ENCODE results near the gene PEX7. TPM values are rescaled to one million over a fixed set of nuclear protein-coding genes. Genes with fewer than 3 reads are reported as not detected.
"Not testable (repeated sequence)": the region's sequence is repeated elsewhere in the genome, so short reads cannot be mapped to it uniquely, and the experiment has no call there.

The PEX7 gene
- polyA plus RNA-seq, 3 donors from 2014 or later = 2.2 to 3.9 (median 2.9) TPM

DNA sequence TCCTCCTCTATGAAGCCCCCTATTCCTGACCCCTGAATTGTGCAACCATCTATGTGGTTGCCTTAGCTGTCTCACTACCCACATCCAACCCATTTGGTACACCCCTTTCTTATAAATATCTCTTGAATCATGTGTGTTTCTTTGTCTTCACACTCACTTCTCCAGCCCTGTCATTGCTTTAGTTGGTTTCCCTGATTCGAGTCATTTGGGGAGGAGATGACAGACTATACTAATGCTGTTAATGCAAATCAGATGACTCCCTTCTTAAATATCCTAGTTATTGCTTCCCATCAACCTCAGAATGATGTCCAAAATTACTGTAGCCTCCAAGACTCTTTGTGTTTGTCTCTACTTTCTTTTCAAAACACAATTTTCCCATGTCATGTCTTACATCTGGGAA, 122.7 kb downstream of the PEX7 start:
- Mint-ChIP-seq H3K36me3 (peaks cover 0 to 8% (median 3%) of the 10 kb centered on the region in 3 donors), H3K27me3 (ENCODE audit: low read depth in 3 of 3) (peaks cover 2 to 5% (median 4%) of the 10 kb centered on the region in 3 donors), H3K27ac (no peak overlapping the region), H3K4me3 (no peak overlapping the region), H3K9me3 (peaks cover 0 to 6% (median under 1%) of the 10 kb centered on the region in 6 donors), H3K4me1 (no peaks in the 10 kb centered on the region)
- no peak for DNase-seq

- H3K4me1 Mint-ChIP-seq = no peaks in the 10 kb centered on the region
- H3K9me3 Mint-ChIP-seq = peaks cover 0 to 6% (median under 1%) of the 10 kb centered on the region in 6 donors
- H3K27ac Mint-ChIP-seq = no peak overlapping the region
- peaks cover 2 to 6% (median 4%) of the 10 kb centered on the region in 3 donors for H3K27me3 Mint-ChIP-seq (ENCODE audit: low read depth in 3 of 3)
- H3K36me3 Mint-ChIP-seq = peaks cover 0 to 8% (median 3%) of the 10 kb centered on the region in 3 donors
- no peak for DNase-seq
- H3K4me3 Mint-ChIP-seq = no peak overlapping the region
Measured at GRCh38 chr6:136945711-136946121, 123.3 kb downstream of the PEX7 start.

- Mint-ChIP-seq H3K36me3 (peaks cover 0 to 8% (median 3%) of the 10 kb centered on the region in 3 donors), H3K27me3 (ENCODE audit: low read depth in 3 of 3) (peaks cover 2 to 5% (median 4%) of the 10 kb centered on the region in 3 donors), H3K4me3 (no peak overlapping the region), H3K27ac (no peak overlapping the region), H3K4me1 (no peaks in the 10 kb centered on the region), H3K9me3 (peaks cover 0 to 6% (median 0%) of the 10 kb centered on the region in 6 donors)
- no peak for DNase-seq
Measured at GRCh38 chr6:136947037-136947436, 124.6 kb downstream of the PEX7 start.

- H3K36me3 Mint-ChIP-seq, DNase-seq, H3K9me3 Mint-ChIP-seq, H3K27ac Mint-ChIP-seq, H3K4me3 Mint-ChIP-seq, H3K4me1 Mint-ChIP-seq: not testable (repeated sequence)
- H3K27me3 Mint-ChIP-seq (ENCODE audit: low read depth in 3 of 3) = peaks cover 5 to 12% (median 11%) of the 10 kb centered on the region in 3 donors
Measured at GRCh38 chr6:136949957-136950356, 127.6 kb downstream of the PEX7 start.

- Mint-ChIP-seq H3K9me3 (peaks cover 0 to 6% (median 0%) of the 10 kb centered on the region in 6 donors), H3K27me3 (ENCODE audit: low read depth in 3 of 3) (peaks cover 6 to 12% (median 11%) of the 10 kb centered on the region in 3 donors), H3K27ac (no peak overlapping the region)
Measured at GRCh38 chr6:136950436-136951126, 128.2 kb downstream of the PEX7 start.

DNA sequence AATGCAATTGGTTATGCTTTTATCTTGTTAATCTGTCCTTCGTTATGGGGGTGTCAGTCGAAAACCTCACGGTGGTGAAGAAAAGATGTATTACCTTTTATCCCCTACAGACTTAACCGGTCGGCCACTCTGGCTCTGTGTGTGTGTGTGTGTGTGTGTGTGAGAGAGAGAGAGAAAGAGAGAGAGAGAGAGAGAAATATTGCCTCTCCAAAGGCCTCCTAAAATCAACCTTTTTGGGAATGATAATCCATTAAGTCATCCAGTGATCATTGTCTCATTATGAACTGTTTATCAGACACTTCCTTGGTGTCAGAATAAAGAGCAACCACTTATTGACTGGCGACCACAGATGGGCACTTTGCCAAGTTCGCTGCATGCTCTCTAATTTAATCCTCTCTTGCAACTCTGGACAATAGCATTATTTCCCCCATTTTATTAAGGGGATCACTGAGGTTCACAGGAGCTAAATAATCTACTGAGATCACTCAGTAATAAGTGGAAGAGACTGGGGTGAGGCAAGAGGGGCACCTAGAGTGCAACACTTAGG, 130.4 kb downstream of the PEX7 start:
- H3K9me3 Mint-ChIP-seq = peaks cover 0 to 6% (median 0%) of the 10 kb centered on the region in 6 donors
- H3K4me3 Mint-ChIP-seq = no peak overlapping the region
- no peak for DNase-seq
- H3K27ac Mint-ChIP-seq = no peak overlapping the region
- H3K4me1 Mint-ChIP-seq = peaks cover 8 to 11% of the 10 kb centered on the region in 2 donors
- H3K36me3 Mint-ChIP-seq = peaks cover 0 to 8% (median under 1%) of the 10 kb centered on the region in 3 donors
- peaks cover 4 to 12% (median 11%) of the 10 kb centered on the region in 3 donors for H3K27me3 Mint-ChIP-seq (ENCODE audit: low read depth in 3 of 3)

More at GRCh38 chr6:136950436-136951126, 128.2 kb downstream of the PEX7 start:
- Mint-ChIP-seq H3K4me3 (no peak overlapping the region), H3K4me1 (no peaks in the 10 kb centered on the region), H3K36me3 (peaks cover 0 to 8% (median 3%) of the 10 kb centered on the region in 3 donors)
- no peak for DNase-seq

DNA sequence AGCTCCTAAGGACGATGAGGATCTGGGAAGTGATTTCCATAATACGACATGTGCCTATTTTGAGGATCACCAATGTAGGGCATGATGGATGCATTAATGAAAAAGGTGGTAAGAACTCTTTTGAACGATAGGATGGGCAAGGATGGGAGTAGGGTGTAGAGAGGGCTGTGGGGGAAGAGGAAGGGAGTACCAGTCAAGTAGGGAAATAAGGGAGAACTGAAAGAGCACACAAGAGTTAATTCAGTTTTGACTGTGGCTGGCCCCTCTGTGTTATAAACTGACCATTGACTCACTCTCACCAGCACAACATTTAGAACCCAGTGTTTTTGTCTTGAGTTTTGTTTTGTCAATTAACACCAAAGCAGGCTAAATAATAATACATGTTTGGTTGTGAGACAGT, 132.7 kb downstream of the PEX7 start:
- no peak for DNase-seq
- Mint-ChIP-seq H3K9me3 (no peaks in the 10 kb centered on the region), H3K4me1 (peaks cover 8 to 11% of the 10 kb centered on the region in 2 donors), H3K27me3 (ENCODE audit: low read depth in 3 of 3) (peaks cover 7 to 10% (median 7%) of the 10 kb centered on the region in 3 donors), H3K4me3 (no peak overlapping the region), H3K27ac (no peak overlapping the region), H3K36me3 (no peaks in the 10 kb centered on the region)

DNA sequence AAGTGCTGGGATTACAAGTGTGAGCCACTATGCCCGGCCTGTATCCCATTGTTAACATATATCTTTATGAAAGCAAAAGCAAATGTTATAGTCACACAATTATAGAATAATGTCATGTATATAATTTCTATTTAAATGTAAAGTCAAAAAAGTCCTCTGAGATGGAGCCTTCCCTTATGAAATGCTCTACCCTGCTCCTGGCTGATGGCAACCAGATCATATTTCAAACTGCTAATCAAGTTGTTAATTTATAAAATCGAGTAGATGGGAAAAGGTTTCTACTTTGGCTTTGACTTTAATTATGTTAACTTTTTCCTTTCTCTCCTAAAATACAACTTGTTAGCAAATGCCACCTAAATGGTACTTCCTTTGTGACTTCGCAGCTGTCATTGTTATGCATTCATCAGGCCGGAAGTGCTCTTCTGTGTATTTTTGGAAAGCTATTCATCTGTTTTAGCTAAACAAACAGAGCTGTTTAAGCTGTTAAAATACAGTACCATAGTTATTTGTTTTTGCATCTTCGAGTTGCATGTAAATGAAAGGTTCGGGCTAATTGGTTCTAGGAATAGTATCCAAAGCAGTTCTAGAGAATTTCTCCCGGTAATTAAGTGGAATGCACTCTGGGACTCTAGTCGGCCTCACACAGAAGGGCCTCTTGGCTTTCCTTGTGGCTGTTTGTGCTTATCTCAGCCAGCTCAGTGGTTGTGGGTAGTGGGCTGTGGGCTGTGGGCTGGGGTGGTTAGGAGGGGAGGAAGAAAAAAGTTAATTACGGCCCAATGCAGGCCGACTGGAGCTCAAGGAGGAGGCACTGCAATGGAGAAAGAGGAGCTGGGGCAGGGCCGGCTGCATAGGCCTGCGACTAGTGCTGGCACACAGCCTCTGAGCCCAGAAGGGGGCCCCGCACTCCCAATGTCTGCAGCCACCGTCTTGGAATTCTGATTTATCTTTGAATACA, 134.5 kb downstream of the PEX7 start:
- peak; percentile 12 to 20 (median 17) for DNase-seq
- no peaks in the 10 kb centered on the region for H3K9me3 Mint-ChIP-seq
- H3K27ac Mint-ChIP-seq = peak overlapping the region in 1 of 6 donors; percentile 18
- H3K4me1 Mint-ChIP-seq = peaks cover 8 to 11% of the 10 kb centered on the region in 2 donors
- no peaks in the 10 kb centered on the region for H3K36me3 Mint-ChIP-seq
- H3K4me3 Mint-ChIP-seq = peak overlapping the region; percentile 11 to 63 (median 31)
- H3K27me3 Mint-ChIP-seq (ENCODE audit: low read depth in 3 of 3) = peaks cover 10 to 11% (median 10%) of the 10 kb centered on the region in 3 donors

DNA sequence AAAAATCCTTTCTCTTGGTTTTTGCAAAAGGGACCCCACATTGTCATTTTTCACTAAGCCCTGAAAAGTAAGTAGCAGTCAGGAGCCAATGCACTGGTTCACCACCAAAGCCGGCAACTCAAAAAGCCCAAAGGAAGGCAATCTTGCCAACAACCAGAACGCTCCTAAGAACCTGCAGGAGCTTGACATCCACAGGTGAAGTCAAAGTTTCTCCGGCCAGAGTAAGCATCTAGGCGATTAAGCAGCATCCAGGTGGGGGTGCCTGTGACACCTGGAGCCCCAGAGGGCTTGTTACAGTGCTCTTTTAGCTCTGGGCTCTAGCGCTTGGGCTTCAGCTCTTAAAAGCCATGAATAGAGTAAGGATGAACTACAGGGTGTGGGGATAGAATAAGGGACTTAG, 135.8 kb downstream of the PEX7 start:
- Mint-ChIP-seq H3K27ac (no peak overlapping the region), H3K27me3 (ENCODE audit: low read depth in 3 of 3) (peaks cover 3 to 13% (median 4%) of the 10 kb centered on the region in 3 donors), H3K9me3 (no peaks in the 10 kb centered on the region), H3K4me3 (no peak overlapping the region), H3K36me3 (no peaks in the 10 kb centered on the region), H3K4me1 (peaks cover 8 to 11% of the 10 kb centered on the region in 2 donors)
- DNase-seq = no peak

DNA sequence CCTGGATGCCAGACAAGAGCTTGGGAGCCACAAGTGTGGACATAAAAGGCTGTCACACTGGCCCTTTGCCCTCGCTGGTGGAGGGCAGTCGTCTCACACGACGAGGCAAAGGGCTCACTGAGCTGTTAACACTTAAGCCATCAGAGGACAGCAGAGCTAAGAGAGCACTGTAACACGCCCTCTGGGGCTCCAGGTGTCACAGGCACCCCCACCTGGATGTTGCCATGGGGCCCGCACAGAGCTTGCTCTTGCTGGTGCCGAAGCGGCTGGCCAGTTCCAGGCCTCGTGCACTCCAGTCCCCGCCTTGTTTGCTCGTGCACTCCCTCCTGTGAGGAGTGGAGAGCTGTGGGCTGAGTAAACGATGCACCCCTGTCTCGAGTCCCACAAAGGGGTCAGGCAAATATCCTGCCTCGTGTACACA, 137.1 kb downstream of the PEX7 start:
- peaks cover 8 to 11% of the 10 kb centered on the region in 2 donors for H3K4me1 Mint-ChIP-seq
- H3K36me3 Mint-ChIP-seq = no peaks in the 10 kb centered on the region
- no peak for DNase-seq
- peak overlapping the region in 1 of 5 donors; percentile 46 for H3K4me3 Mint-ChIP-seq
- H3K27me3 Mint-ChIP-seq (ENCODE audit: low read depth in 3 of 3) = peaks cover 2 to 13% (median 3%) of the 10 kb centered on the region in 3 donors
- no peaks in the 10 kb centered on the region for H3K9me3 Mint-ChIP-seq
- H3K27ac Mint-ChIP-seq = no peak overlapping the region

- H3K36me3 Mint-ChIP-seq, DNase-seq, H3K4me3 Mint-ChIP-seq, H3K27ac Mint-ChIP-seq, H3K9me3 Mint-ChIP-seq: not testable (repeated sequence)
- Mint-ChIP-seq H3K27me3 (ENCODE audit: low read depth in 3 of 3) (peaks cover 2 to 10% (median 3%) of the 10 kb centered on the region in 3 donors), H3K4me1 (peaks cover 8 to 11% of the 10 kb centered on the region in 2 donors)
Measured at GRCh38 chr6:136959935-136960334, 137.5 kb downstream of the PEX7 start.

DNA sequence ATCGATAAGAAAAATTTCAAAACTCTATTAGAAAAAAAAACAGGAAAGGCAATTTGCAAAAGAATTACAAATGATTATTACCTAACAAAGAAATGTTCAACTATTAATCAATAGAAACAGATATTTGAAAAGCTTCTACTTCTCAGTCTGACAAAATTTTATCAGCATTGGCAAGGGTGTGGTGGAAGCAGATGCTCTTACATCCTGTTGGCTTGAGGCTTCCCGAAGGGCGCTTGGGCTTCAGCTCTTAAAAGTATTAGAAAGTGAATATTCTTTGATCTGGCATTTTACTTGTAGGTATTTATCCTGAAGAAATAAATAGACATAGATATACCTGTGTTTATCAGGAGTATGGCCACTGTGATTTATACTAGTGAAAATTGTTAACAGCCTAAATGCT, 138.4 kb downstream of the PEX7 start:
- H3K27me3 Mint-ChIP-seq (ENCODE audit: low read depth in 3 of 3) = peaks cover 3 to 9% (median 5%) of the 10 kb centered on the region in 3 donors
- no peaks in the 10 kb centered on the region for H3K9me3 Mint-ChIP-seq
- no peaks in the 10 kb centered on the region for H3K36me3 Mint-ChIP-seq
- no peak for DNase-seq
- no peak overlapping the region for H3K4me3 Mint-ChIP-seq
- peaks cover 8 to 11% of the 10 kb centered on the region in 2 donors for H3K4me1 Mint-ChIP-seq
- H3K27ac Mint-ChIP-seq = no peak overlapping the region

DNA sequence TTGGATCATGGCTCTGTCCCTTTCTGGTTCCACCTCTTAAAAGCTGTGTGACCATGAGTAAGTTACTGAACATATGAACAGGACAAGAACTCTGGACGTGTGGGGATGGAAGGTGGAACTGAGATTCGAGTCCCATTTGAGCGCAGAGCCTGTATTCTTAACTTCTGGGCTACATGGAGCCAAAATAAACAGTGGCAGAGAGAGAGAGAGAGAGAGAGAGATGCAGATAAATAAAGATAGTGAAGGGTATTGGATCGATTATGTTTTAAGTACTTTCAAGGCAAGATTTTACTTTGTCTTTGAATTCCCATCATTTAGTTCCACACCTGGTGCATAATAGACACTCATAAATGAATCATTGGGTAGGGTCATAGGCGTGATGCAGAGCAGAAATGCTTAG, 139.5 kb downstream of the PEX7 start:
- no peaks in the 10 kb centered on the region for H3K9me3 Mint-ChIP-seq
- no peaks in the 10 kb centered on the region for H3K36me3 Mint-ChIP-seq
- H3K27ac Mint-ChIP-seq = no peak overlapping the region
- DNase-seq = no peak
- peaks cover 5 to 6% of the 10 kb centered on the region in 2 donors for H3K4me1 Mint-ChIP-seq
- H3K4me3 Mint-ChIP-seq = no peak overlapping the region
- H3K27me3 Mint-ChIP-seq (ENCODE audit: low read depth in 3 of 3) = peaks cover 5 to 10% (median 9%) of the 10 kb centered on the region in 3 donors

Measured in immature natural killer cell (primary cell).